ENCODE data around the gene LANCL1.

The LANCL1 gene, protein sequence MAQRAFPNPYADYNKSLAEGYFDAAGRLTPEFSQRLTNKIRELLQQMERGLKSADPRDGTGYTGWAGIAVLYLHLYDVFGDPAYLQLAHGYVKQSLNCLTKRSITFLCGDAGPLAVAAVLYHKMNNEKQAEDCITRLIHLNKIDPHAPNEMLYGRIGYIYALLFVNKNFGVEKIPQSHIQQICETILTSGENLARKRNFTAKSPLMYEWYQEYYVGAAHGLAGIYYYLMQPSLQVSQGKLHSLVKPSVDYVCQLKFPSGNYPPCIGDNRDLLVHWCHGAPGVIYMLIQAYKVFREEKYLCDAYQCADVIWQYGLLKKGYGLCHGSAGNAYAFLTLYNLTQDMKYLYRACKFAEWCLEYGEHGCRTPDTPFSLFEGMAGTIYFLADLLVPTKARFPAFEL

GRCh38 chr2:210476194-210477128 is at the start of gene LANCL1:
Gene LANCL1 (minus strand): TSS chr2:210476759. CDS start chr2:210476396, 363 bp downstream.
- peak; percentile 93 for DNase-seq (ENCODE audit: low spot score)
- in situ Hi-C loops (cut with MboI; ENCODE audit: low sequenced_read_pairs, unreplicated experiment), result no loop called here
- TF ChIP-seq, protein P1, sequence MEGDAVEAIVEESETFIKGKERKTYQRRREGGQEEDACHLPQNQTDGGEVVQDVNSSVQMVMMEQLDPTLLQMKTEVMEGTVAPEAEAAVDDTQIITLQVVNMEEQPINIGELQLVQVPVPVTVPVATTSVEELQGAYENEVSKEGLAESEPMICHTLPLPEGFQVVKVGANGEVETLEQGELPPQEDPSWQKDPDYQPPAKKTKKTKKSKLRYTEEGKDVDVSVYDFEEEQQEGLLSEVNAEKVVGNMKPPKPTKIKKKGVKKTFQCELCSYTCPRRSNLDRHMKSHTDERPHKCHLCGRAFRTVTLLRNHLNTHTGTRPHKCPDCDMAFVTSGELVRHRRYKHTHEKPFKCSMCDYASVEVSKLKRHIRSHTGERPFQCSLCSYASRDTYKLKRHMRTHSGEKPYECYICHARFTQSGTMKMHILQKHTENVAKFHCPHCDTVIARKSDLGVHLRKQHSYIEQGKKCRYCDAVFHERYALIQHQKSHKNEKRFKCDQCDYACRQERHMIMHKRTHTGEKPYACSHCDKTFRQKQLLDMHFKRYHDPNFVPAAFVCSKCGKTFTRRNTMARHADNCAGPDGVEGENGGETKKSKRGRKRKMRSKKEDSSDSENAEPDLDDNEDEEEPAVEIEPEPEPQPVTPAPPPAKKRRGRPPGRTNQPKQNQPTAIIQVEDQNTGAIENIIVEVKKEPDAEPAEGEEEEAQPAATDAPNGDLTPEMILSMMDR (IDR thresholded peaks at IDR 0.05; ENCODE audit: borderline replicate concordance, control extremely low read depth, extremely low read depth, insufficient read depth, missing control alignments), result no peak

DNA sequence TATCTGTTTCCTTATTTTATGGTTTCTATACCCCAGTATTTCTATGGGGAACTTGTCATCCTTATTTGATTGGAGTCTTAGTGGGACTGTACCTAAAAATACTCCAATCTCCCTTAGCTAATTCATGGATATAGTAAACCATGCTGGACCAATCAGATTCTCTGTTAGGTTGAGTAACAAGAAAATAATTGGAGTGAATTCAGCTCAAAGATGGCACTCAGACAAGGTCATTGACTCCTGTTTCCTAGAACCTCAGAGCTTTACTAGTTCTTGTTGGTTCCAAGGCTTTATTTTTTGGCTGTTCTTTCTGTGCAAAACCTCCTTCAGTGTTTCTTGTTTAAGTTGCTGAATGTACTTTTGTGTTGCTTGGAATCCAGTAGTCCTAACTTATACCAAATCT is 48.0 kb upstream of the LANCL1 start:
- in situ Hi-C loops (cut with MboI; ENCODE audit: low sequenced_read_pairs, unreplicated experiment), result no loop called here
- DNase-seq (ENCODE audit: low spot score), result no peak
- TF ChIP-seq, protein P1 (IDR thresholded peaks at IDR 0.05; ENCODE audit: borderline replicate concordance, control extremely low read depth, extremely low read depth, insufficient read depth, missing control alignments), result no peak

- DNase-seq (ENCODE audit: low spot score), result no peak
- TF ChIP-seq, protein P1 (IDR thresholded peaks at IDR 0.05; ENCODE audit: borderline replicate concordance, control extremely low read depth, extremely low read depth, insufficient read depth, missing control alignments), result no peak
- in situ Hi-C loops (cut with MboI; ENCODE audit: low sequenced_read_pairs, unreplicated experiment), result no loop called here
These were observed 47.2 kb upstream of the LANCL1 start for GRCh38 chr2:210523650-210524289.

- DNase-seq (ENCODE audit: low spot score), result no peak
- in situ Hi-C loops (cut with MboI; ENCODE audit: low sequenced_read_pairs, unreplicated experiment), result no loop called here
- TF ChIP-seq, protein P1 (IDR thresholded peaks at IDR 0.05; ENCODE audit: borderline replicate concordance, control extremely low read depth, extremely low read depth, insufficient read depth, missing control alignments), result no peak
These were observed 45.8 kb upstream of the LANCL1 start for GRCh38 chr2:210522399-210522798.

DNA sequence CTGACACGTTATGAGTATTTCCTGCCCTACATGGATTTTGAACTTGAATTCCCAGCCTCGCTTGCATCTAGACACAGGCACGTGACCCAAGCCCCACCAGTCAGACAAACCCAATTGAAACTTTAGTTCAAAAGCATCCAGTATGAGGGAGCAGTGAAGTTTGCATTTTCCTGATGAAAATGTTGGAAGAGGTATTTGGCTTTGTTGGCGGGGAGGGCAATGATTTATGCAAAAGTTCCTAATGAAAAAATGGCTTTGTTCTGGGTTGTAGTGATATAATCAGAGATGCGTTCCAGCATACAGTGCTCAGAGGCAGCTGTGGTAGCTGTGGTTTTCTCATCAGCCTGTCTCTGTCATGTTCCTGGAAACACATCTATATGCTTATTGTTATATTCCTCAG is 43.0 kb upstream of the LANCL1 start:
- DNase-seq (ENCODE audit: low spot score), result no peak
- TF ChIP-seq, protein P1 (IDR thresholded peaks at IDR 0.05; ENCODE audit: borderline replicate concordance, control extremely low read depth, extremely low read depth, insufficient read depth, missing control alignments), result no peak
- in situ Hi-C loops (cut with MboI; ENCODE audit: low sequenced_read_pairs, unreplicated experiment), result no loop called here

- TF ChIP-seq, protein P1 (IDR thresholded peaks at IDR 0.05; ENCODE audit: borderline replicate concordance, control extremely low read depth, extremely low read depth, insufficient read depth, missing control alignments), result no peak
- no peak for DNase-seq (ENCODE audit: low spot score)
- in situ Hi-C loops (cut with MboI; ENCODE audit: low sequenced_read_pairs, unreplicated experiment), result no loop called here
These were observed 40.7 kb upstream of the LANCL1 start for GRCh38 chr2:210517264-210517663.
